H1 (cell line): ENCODE measurements around the gene CMTM3. TPM values are rescaled to one million over a fixed set of nuclear protein-coding genes. Genes with fewer than 3 reads are reported as not detected.

Source experiments
- CTCF ChIA-PET: fragments of 300-600 bp; sonication (Branson Sonifier 250); formaldehyde crosslinking; loops from one replicate; lab custom pipeline; 2021; ENCODE audit not compliant: partially characterized antibody; lab: Charles Lee
- POLR2A ChIA-PET: fragments of 300-600 bp; sonication (Branson Sonifier 250); formaldehyde crosslinking; loops from one replicate; lab custom pipeline; 2021; ENCODE audit warnings: inconsistent platforms; ENCODE audit not compliant: partially characterized antibody; lab: Charles Lee
- DNase-seq, 2 experiments: peaks; one replicate each; pipeline versions ENCODE4 v3.0.0 to v3.0.0-alpha.2; 2010 to 2022; ENCODE audit warnings: low spot score in 2 of 2, low read depth in 1 of 2, mixed read lengths in 1 of 2
- FAIRE-seq: peaks from 2 replicates; lab custom pipeline; 2011; peaks lifted over from hg19 to GRCh38; lab: Jason Lieb, UNC
- H2AFZ ChIP-seq: 2 replicates; pipeline ENCODE4 v1.8.1; 2012; ENCODE audit warnings: low read length, inconsistent platforms
- H2AK5ac ChIP-seq: 2 replicates; pipeline ENCODE4 v1.6.1; 2013; ENCODE audit warnings: low read depth, low read length
- H2BK120ac ChIP-seq: replicated peaks from 2 replicates; pipeline ENCODE3; 2013; ENCODE audit warnings: low read depth, low read length, inconsistent platforms
- H2BK12ac ChIP-seq: 2 replicates; pipeline ENCODE4 v1.6.1; 2013; ENCODE audit warnings: low read depth, low read length
- H2BK15ac ChIP-seq: 2 replicates; pipeline ENCODE4 v1.6.1; 2013; ENCODE audit warnings: low read length
- H2BK20ac ChIP-seq: 2 replicates; pipeline ENCODE4 v1.6.1; 2013; ENCODE audit warnings: low read length
- H2BK5ac ChIP-seq: 2 replicates; pipeline ENCODE4 v1.6.1; 2013; ENCODE audit warnings: low read depth, low read length
- H3K14ac ChIP-seq: 2 replicates; pipeline ENCODE4 v1.6.1; 2013; ENCODE audit warnings: inconsistent platforms; ENCODE audit not compliant: insufficient read length
- H3K18ac ChIP-seq: 2 replicates; pipeline ENCODE4 v1.6.1; 2013; ENCODE audit warnings: low read length; ENCODE audit errors: extremely low read depth
- H3K23ac ChIP-seq: 2 replicates; pipeline ENCODE4 v1.6.1; 2013; ENCODE audit warnings: inconsistent platforms; ENCODE audit not compliant: insufficient read length
- H3K23me2 ChIP-seq: 2 replicates; pipeline ENCODE4 v1.6.1; 2013; ENCODE audit warnings: low read depth, low read length
- H3K27ac ChIP-seq: 2 replicates; pipeline ENCODE4 v1.6.1; 2011; ENCODE audit warnings: low read depth, low read length, inconsistent platforms
- H3K27me3 ChIP-seq, 4 experiments: replicated peaks in 1 of 4; 1 replicate in 1 of 4; 2 replicates in 3 of 4; pipeline versions ENCODE4 v1.6.1 to v1.8.1; 2011 to 2013; ENCODE audit warnings: low read length in 3 of 4, mild to moderate bottlenecking in 3 of 4, inconsistent platforms in 2 of 4, mixed read lengths in 2 of 4, moderate library complexity in 1 of 4; ENCODE audit not compliant: control insufficient read depth in 3 of 4, insufficient read depth in 3 of 4; ENCODE audit errors: extremely low read depth in 1 of 4
- H3K36me3 ChIP-seq, 4 experiments: 2 replicates each; pipeline versions ENCODE4 v1.6.1 to v1.8.1; 2011 to 2013; ENCODE audit warnings: mild to moderate bottlenecking in 4 of 4, low read length in 3 of 4, moderate library complexity in 2 of 4, control low read depth in 1 of 4, inconsistent platforms in 1 of 4; ENCODE audit not compliant: insufficient read depth in 4 of 4, control insufficient read depth in 2 of 4
- H3K4ac ChIP-seq: replicated peaks from 2 replicates; pipeline ENCODE3; 2013; ENCODE audit warnings: low read length, low read depth, mixed read lengths, inconsistent platforms; ENCODE audit not compliant: insufficient read length
- H3K4me1 ChIP-seq, 4 experiments: replicated peaks in 1 of 4; 1 replicate in 1 of 4; 2 replicates in 3 of 4; pipeline versions ENCODE4 v1.6.1 to v1.8.1; 2011 to 2013; ENCODE audit warnings: low read length in 3 of 4, inconsistent platforms in 2 of 4, mixed read lengths in 1 of 4; ENCODE audit not compliant: insufficient read depth in 4 of 4, control insufficient read depth in 3 of 4
- H3K4me2 ChIP-seq, 2 experiments: 2 replicates each; pipeline versions ENCODE4 v1.6.1 to v1.8.1; 2011 to 2013; ENCODE audit warnings: low read depth in 2 of 2, low read length in 2 of 2, control low read depth in 1 of 2, inconsistent platforms in 1 of 2, mild to moderate bottlenecking in 1 of 2; ENCODE audit not compliant: insufficient read depth in 1 of 2
- H3K4me3 ChIP-seq, 4 experiments: fragments of 200-600, 300-600 bp in 1 of 4; sonication (generic), shearing (Covaris generic), sonication (Bioruptor Twin) in 1 of 4; 2 replicates each; pipeline versions ENCODE4 v1.5.1 to v1.8.1; 2011 to 2016; ENCODE audit warnings: low read length in 4 of 4, low read depth in 3 of 4, control low read depth in 2 of 4, inconsistent platforms in 2 of 4, mild to moderate bottlenecking in 2 of 4, mixed read lengths in 1 of 4, moderate library complexity in 1 of 4; ENCODE audit not compliant: insufficient read depth in 2 of 4; ENCODE audit errors: extremely low read depth in 1 of 4
- H3K56ac ChIP-seq: replicated peaks from 2 replicates; pipeline ENCODE3; 2013; ENCODE audit warnings: low read depth, mild to moderate bottlenecking, mixed read lengths, low read length, inconsistent platforms; ENCODE audit not compliant: insufficient read length
- H3K79me1 ChIP-seq: 2 replicates; pipeline ENCODE4 v1.6.1; 2013; ENCODE audit warnings: low read depth, low read length, control low read depth
- H3K79me2 ChIP-seq, 2 experiments: 2 replicates each; pipeline versions ENCODE4 v1.6.1 to v1.8.1; 2012 to 2013; ENCODE audit warnings: low read length in 2 of 2, mild to moderate bottlenecking in 2 of 2, inconsistent platforms in 1 of 2; ENCODE audit not compliant: insufficient read depth in 2 of 2, control insufficient read depth in 1 of 2
- H3K9ac ChIP-seq, 4 experiments: replicated peaks in 1 of 4; 1 replicate in 1 of 4; 2 replicates in 3 of 4; pipeline versions ENCODE4 v1.6.1 to v1.8.1; 2011 to 2013; ENCODE audit warnings: low read depth in 3 of 4, low read length in 3 of 4, control low read depth in 2 of 4, mild to moderate bottlenecking in 2 of 4, moderate library complexity in 2 of 4, inconsistent platforms in 1 of 4; ENCODE audit errors: extremely low read depth in 1 of 4
- H3K9me3 ChIP-seq, 2 experiments: 2 replicates each; pipeline versions ENCODE4 v1.6.1 to v1.8.1; 2012 to 2013; ENCODE audit warnings: mild to moderate bottlenecking in 2 of 2, moderate library complexity in 2 of 2, control low read depth in 1 of 2, inconsistent platforms in 1 of 2, low read depth in 1 of 2, low read length in 1 of 2, mixed read lengths in 1 of 2; ENCODE audit not compliant: insufficient read depth in 2 of 2
- H4K20me1 ChIP-seq, 2 experiments: replicated peaks in 1 of 2; 2 replicates each; pipeline versions ENCODE3 to v1.8.1; 2011 to 2013; ENCODE audit warnings: inconsistent platforms in 2 of 2, low read length in 2 of 2, mild to moderate bottlenecking in 1 of 2; ENCODE audit not compliant: insufficient read depth in 2 of 2, control insufficient read depth in 1 of 2
- H4K5ac ChIP-seq: 2 replicates; pipeline ENCODE4 v1.6.1; 2013; ENCODE audit warnings: low read length, low read depth, mixed read lengths, inconsistent platforms; ENCODE audit not compliant: insufficient read length
- H4K8ac ChIP-seq: 2 replicates; pipeline ENCODE4 v1.8.0; 2013; ENCODE audit warnings: mild to moderate bottlenecking, moderate library complexity, low read length, inconsistent platforms; ENCODE audit not compliant: insufficient read depth; ENCODE audit errors: extremely low read depth
- H4K91ac ChIP-seq: replicated peaks from 2 replicates; pipeline ENCODE3; 2013; ENCODE audit warnings: low read length, mixed read lengths, inconsistent platforms; ENCODE audit not compliant: insufficient read length
- CBX8 ChIP-seq: fragments of 300-800, 300-1000 bp; sonication (generic); IDR thresholded peaks from 2 replicates; pipeline ENCODE4 v1.7.1; 2016; ENCODE audit warnings: low read depth, low read length, borderline replicate concordance
- EGR1 ChIP-seq: IDR thresholded peaks from 2 replicates; pipeline ENCODE4 v1.6.1; 2011; ENCODE audit warnings: low read depth, low read length, borderline replicate concordance
- GABPA ChIP-seq: IDR thresholded peaks from 2 replicates; pipeline ENCODE4 v1.6.1; 2011; ENCODE audit warnings: mild to moderate bottlenecking, low read length, moderate library complexity, borderline replicate concordance; ENCODE audit not compliant: insufficient read depth
- JUN ChIP-seq: IDR thresholded peaks from 2 replicates; pipeline ENCODE4 v1.6.1; 2011; ENCODE audit warnings: low read depth, mild to moderate bottlenecking, improper control_type of control experiment, low read length
- RNF2 ChIP-seq: fragments of 200-900, 300-1000 bp; sonication (generic); IDR thresholded peaks from 2 replicates; pipeline ENCODE4 v1.7.1; 2016; ENCODE audit warnings: borderline replicate concordance, low read depth, mild to moderate bottlenecking, antibody characterized with exemption, low read length; ENCODE audit not compliant: poor library complexity, severe bottlenecking; ENCODE audit errors: missing control alignments
- TEAD4 ChIP-seq: IDR thresholded peaks from 2 replicates; pipeline ENCODE4 v1.6.1; 2012; ENCODE audit warnings: low read depth, low read length, inconsistent platforms, mixed read lengths
- YY1 ChIP-seq: IDR thresholded peaks from 2 replicates; pipeline ENCODE4 v1.6.1; 2011; ENCODE audit warnings: low read depth, mild to moderate bottlenecking, low read length
- WGBS, 2 experiments: shearing (Covaris generic) in 1 of 2; methylation state at CpG; one replicate each; pipeline versions ENCODE4 v1.1.6 to v1.1.7; 2013 to 2015; ENCODE audit warnings: low lambda C conversion rate in 2 of 2, mixed read lengths in 2 of 2, inconsistent platforms in 1 of 2, low coverage in 1 of 2, missing lambda C conversion rate in 1 of 2; ENCODE audit not compliant: insufficient replicate concordance in 2 of 2, insufficient coverage in 1 of 2, insufficient read length in 1 of 2; ENCODE audit errors: extremely low coverage in 1 of 2, missing lambda C conversion rate in 1 of 2; 5-methylcytosine and 5-hydroxymethylcytosine counted together
- polyA plus RNA-seq, 7 experiments: library from polyadenylated mRNA; depleted of rRNA in 3 of 7; stranded (reverse) in 5 of 7; unstranded in 2 of 7; fragments of >200 nt in 5 of 7; fragments of 200-250 nt in 2 of 7; gene quantifications; 1 replicate in 5 of 7; 2 replicates in 1 of 7; 4 replicates in 1 of 7; pipeline versions ENCODE4 v1.2.1 to v1.2.3, GENCODE V29; 2011 to 2013; ENCODE audit warnings: missing spikeins in 2 of 7, mixed read lengths in 2 of 7
- total RNA-seq: library from RNA; stranded (reverse); fragmentation: NEBNext Ultra II Directional; extraction: Animal tissue kit (Norgen Biotek cat#: 25700); gene quantifications from 2 replicates; pipeline ENCODE4 v1.2.1, GENCODE V29; 2021

CMTM3 gene
- total and polyA plus RNA-seq, 2 of the 8 experiments (the other 6 are each of a cell fraction or from before 2014, with no cell fraction given), result 24.7 to 24.8 TPM

- no peak overlapping the region for H4K8ac ChIP-seq
- H3K4me2 ChIP-seq, result no peak overlapping the region
- no peaks in the 10 kb centered on the region for H3K36me3 ChIP-seq
- H2BK12ac ChIP-seq, result no peak overlapping the region
- WGBS, 2 experiments, result no CpG with 5 or more reads among the region's 1 CpG
- ChIA-PET CTCF (interaction anchor here (1.1 to 2.2 kb wide), 5 partner anchors 11 to 193 kb away, joined by 4 to 7 read pairs (median 4); no protein-coding TSS in a partner anchor), POLR2A (no interaction called here)
- H3K18ac ChIP-seq, result no peak overlapping the region
- H4K91ac ChIP-seq, result no peak overlapping the region
- H2BK15ac ChIP-seq, result no peak overlapping the region
- H4K20me1 ChIP-seq, result no peaks in the 10 kb centered on the region
- no peak overlapping the region for H2AK5ac ChIP-seq
- no peaks in the 10 kb centered on the region for H3K9me3 ChIP-seq
- no peak overlapping the region for H2BK5ac ChIP-seq
- no peak overlapping the region for H3K23ac ChIP-seq
- no peaks in the 10 kb centered on the region for H3K27me3 ChIP-seq
- no peak overlapping the region for H2BK120ac ChIP-seq
- no peak overlapping the region for H3K4me3 ChIP-seq
- DNase-seq (no peak), FAIRE-seq (no peak)
- peaks cover 0 to 5% (median 0%) of the 10 kb centered on the region in 4 experiments; a peak in 4 of 7 replicates for H3K4me1 ChIP-seq
- peaks cover 7% of the 10 kb centered on the region for H3K23me2 ChIP-seq
- H3K9ac ChIP-seq, result no peak overlapping the region
- H4K5ac ChIP-seq, result no peak overlapping the region
- no peak overlapping the region for H3K27ac ChIP-seq
- no peaks in the 10 kb centered on the region for H3K79me2 ChIP-seq
- no peak overlapping the region for H3K4ac ChIP-seq
- no peak overlapping the region for H3K56ac ChIP-seq
- H3K79me1 ChIP-seq, result no peaks in the 10 kb centered on the region
- H2BK20ac ChIP-seq, result no peak overlapping the region
- no peak overlapping the region for H2AFZ ChIP-seq
- no peak overlapping the region for H3K14ac ChIP-seq
- TF ChIP-seq RNF2 (no peak), YY1 (no peak), TEAD4 (no peak), JUN (no peak), CBX8 (no peak), GABPA (no peak), EGR1 (no peak)
These were observed 4.0 kb upstream of the CMTM3 start for GRCh38 chr16:66600477-66600876.
